ENCODE results near the gene FURIN. TPM values are rescaled to one million over a fixed set of nuclear protein-coding genes. Genes with fewer than 3 reads are reported as not detected.
"Not testable (repeated sequence)": the region's sequence is repeated elsewhere in the genome, so short reads cannot be mapped to it uniquely, and the experiment has no call there.

FURIN gene
- total RNA-seq, 1 donor from 2014 or later, result 26.5 TPM

DNA sequence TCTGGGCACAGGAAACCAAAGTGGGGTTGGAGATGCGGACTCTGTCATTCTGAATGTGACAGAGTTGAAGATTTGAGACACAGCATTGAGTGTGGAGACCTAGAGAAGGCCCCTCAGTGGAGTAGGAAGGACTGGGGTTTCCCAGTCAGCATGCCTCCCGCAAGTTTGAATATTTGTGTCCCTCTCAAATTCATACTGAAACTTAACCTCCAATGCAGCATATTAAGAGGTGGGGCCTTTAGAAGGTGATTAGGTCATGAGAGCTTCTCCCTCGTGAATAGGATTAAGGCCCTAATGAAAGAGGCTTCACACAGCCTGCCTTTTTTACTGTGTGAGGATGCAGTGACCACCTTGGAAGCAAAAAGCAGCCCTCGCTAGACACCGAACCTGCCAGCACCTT, 56.0 kb downstream of the FURIN start:
- no peak for DNase-seq
- Mint-ChIP-seq H3K4me3 (ENCODE audit: unreplicated experiment) (no peak overlapping the region), H3K27me3 (ENCODE audit: unreplicated experiment) (peaks cover 12% of the 10 kb centered on the region), H3K27ac (ENCODE audit: unreplicated experiment) (no peak overlapping the region), H3K36me3 (ENCODE audit: unreplicated experiment) (no peaks in the 10 kb centered on the region), H3K9me3 (ENCODE audit: unreplicated experiment) (peaks cover 3% of the 10 kb centered on the region), H3K4me1 (ENCODE audit: low read depth, unreplicated experiment) (peaks cover 8% of the 10 kb centered on the region)
- TF ChIP-seq, protein P1, sequence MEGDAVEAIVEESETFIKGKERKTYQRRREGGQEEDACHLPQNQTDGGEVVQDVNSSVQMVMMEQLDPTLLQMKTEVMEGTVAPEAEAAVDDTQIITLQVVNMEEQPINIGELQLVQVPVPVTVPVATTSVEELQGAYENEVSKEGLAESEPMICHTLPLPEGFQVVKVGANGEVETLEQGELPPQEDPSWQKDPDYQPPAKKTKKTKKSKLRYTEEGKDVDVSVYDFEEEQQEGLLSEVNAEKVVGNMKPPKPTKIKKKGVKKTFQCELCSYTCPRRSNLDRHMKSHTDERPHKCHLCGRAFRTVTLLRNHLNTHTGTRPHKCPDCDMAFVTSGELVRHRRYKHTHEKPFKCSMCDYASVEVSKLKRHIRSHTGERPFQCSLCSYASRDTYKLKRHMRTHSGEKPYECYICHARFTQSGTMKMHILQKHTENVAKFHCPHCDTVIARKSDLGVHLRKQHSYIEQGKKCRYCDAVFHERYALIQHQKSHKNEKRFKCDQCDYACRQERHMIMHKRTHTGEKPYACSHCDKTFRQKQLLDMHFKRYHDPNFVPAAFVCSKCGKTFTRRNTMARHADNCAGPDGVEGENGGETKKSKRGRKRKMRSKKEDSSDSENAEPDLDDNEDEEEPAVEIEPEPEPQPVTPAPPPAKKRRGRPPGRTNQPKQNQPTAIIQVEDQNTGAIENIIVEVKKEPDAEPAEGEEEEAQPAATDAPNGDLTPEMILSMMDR (IDR thresholded peaks at IDR 0.05; ENCODE audit: partially characterized antibody, unreplicated experiment), result no peak

DNA sequence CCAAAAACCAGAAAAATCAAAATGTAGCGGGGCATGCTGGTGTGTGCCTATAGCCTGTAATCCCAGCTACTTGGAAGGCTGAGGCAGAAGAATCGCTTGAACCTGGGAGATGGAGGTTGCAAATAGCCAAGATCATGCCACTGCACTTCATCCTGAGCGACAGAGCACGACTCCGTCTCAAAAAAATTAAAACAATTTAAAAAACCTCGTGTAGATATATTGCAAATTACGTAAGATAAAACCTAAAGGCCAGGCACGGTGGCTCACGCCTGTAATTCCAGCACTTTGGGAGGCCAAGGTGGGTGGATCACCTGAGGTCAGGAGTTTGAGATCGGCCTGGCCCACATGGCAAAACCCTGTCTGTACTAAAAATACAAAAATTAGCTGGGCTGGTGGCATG, 58.4 kb downstream of the FURIN start:
- H3K4me3 Mint-ChIP-seq (ENCODE audit: unreplicated experiment); H3K4me1 Mint-ChIP-seq (ENCODE audit: low read depth, unreplicated experiment); H3K27me3 Mint-ChIP-seq (ENCODE audit: unreplicated experiment); H3K36me3 Mint-ChIP-seq (ENCODE audit: unreplicated experiment); DNase-seq; H3K27ac Mint-ChIP-seq (ENCODE audit: unreplicated experiment); H3K9me3 Mint-ChIP-seq (ENCODE audit: unreplicated experiment): not testable (repeated sequence)

DNA sequence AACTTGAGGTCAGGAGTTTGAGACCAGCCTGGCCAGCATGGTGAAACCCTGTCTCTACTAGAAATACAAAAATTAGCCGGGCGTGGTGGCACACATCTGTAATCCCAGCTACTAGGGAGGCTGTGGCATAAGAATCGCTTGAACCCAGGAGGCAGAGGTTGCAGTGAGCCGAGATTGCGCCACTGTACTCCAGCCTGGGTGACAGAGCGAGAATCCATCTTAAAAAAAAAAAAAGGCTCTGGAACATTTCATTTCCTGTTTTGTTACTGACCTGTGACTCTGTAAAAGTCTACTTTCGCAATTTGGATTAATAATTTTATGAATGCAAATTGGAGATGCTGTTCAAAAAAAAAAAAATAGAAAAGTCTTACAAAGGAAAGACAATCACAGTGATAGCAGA, 59.7 kb downstream of the FURIN start:
- H3K4me3 Mint-ChIP-seq (ENCODE audit: unreplicated experiment); H3K36me3 Mint-ChIP-seq (ENCODE audit: unreplicated experiment); H3K27me3 Mint-ChIP-seq (ENCODE audit: unreplicated experiment); H3K27ac Mint-ChIP-seq (ENCODE audit: unreplicated experiment); H3K9me3 Mint-ChIP-seq (ENCODE audit: unreplicated experiment); DNase-seq: not testable (repeated sequence)
- peaks cover 12% of the 10 kb centered on the region for H3K4me1 Mint-ChIP-seq (ENCODE audit: low read depth, unreplicated experiment)

DNA sequence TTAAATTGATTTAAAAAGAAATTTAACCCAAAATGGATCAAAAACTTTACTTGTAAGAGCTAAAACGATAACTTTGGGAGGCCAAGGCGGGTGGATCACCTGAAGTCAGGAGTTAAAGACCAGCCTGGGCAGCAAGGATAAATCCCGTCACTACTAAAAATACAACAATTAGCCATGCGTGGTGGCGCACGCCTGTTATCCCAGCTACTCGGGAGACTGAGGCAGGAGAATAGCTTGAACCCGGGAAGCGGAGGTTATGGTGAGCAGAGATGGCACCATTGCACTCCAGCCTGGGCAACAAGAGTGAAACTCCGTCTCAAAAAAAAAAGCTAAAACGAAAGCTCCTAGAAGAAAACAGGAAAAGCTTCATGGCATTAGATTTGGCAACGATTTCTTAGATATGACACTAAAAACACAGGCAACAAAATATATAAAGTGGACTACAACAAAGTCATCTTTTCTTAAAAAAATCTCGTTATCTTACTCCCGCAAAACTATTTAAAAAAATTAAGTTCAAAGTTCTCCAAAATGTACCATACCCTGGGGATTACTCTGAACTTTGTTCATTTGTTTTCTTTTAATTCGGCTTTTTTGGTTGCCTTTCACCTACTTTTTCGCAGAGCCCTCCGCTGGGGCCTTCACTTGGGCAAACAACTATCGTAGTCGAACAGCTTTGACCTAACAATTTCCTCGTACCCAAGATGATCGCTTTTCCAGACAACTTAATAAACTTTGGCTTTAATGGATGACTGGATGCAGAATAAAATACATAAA, 61.0 kb downstream of the FURIN start:
- DNase-seq, result no peak
- Mint-ChIP-seq H3K4me1 (ENCODE audit: low read depth, unreplicated experiment) (peaks cover 11% of the 10 kb centered on the region), H3K9me3 (ENCODE audit: unreplicated experiment) (peaks cover 2% of the 10 kb centered on the region), H3K27me3 (ENCODE audit: unreplicated experiment) (peaks cover 6% of the 10 kb centered on the region), H3K36me3 (ENCODE audit: unreplicated experiment) (no peaks in the 10 kb centered on the region), H3K27ac (ENCODE audit: unreplicated experiment) (no peak overlapping the region), H3K4me3 (ENCODE audit: unreplicated experiment) (no peak overlapping the region)
- TF ChIP-seq, protein P1 (IDR thresholded peaks at IDR 0.05; ENCODE audit: partially characterized antibody, unreplicated experiment), result no peak

DNA sequence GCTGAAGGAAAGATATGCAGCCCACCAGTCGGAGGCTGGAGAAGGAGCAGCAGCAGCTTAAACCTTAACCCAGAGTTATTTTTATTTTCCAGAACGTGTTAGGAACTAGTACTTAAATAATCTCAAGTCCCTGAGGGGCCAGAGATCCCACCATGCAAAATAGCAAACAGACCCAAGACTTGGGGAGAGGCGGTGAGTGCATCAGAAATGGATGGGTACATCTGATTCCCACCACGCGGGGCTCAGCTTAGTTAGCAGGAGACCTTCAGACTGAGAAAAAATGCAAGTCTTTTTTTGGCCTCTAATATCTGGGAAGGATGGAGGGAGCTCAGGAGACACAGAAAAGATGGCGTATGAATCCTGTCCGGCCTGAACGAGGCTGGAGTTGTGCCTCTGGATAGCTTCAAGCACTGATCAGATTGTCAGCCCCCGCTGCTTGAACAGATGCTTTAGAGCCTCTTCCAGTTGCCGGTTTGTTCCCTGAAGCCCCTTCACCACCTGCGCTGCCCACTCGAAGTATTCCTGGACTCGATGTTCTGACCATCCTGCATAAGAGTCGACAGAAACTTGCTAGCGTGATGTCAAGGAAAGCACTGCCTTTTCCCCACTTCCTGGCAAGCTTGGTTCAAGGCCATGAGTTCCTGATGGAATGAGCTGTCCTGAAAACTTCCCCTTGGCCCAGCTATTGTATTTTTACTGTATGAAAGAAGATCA, 62.6 kb downstream of the FURIN start:
- peaks cover 2% of the 10 kb centered on the region for H3K9me3 Mint-ChIP-seq (ENCODE audit: unreplicated experiment)
- H3K36me3 Mint-ChIP-seq (ENCODE audit: unreplicated experiment), result no peaks in the 10 kb centered on the region
- peak overlapping the region; percentile 80 for H3K27ac Mint-ChIP-seq (ENCODE audit: unreplicated experiment)
- H3K4me1 Mint-ChIP-seq (ENCODE audit: low read depth, unreplicated experiment), result peaks cover 12% of the 10 kb centered on the region
- peak overlapping the region; percentile 91 for H3K4me3 Mint-ChIP-seq (ENCODE audit: unreplicated experiment)
- no peak for DNase-seq
- H3K27me3 Mint-ChIP-seq (ENCODE audit: unreplicated experiment), result peaks cover 5% of the 10 kb centered on the region
- TF ChIP-seq, protein P1 (IDR thresholded peaks at IDR 0.05; ENCODE audit: partially characterized antibody, unreplicated experiment), result no peak

DNA sequence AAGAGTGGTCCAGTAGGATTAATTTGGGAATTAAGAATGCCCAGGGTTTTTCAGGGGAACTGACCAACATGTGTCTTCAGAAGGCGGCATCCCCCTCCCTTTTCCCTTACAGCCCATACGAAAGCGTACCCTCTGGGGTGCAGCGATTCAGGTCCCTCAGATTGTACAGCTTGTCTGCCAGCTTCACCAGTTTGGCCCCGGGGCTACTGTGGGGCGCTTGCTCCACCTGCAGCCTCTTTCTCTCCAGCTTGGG, 63.1 kb downstream of the FURIN start:
- H3K27ac Mint-ChIP-seq (ENCODE audit: unreplicated experiment), result peak overlapping the region; percentile 80
- no peaks in the 10 kb centered on the region for H3K36me3 Mint-ChIP-seq (ENCODE audit: unreplicated experiment)
- peaks cover 17% of the 10 kb centered on the region for H3K4me1 Mint-ChIP-seq (ENCODE audit: low read depth, unreplicated experiment)
- H3K9me3 Mint-ChIP-seq (ENCODE audit: unreplicated experiment), result peaks cover 2% of the 10 kb centered on the region
- peaks cover 8% of the 10 kb centered on the region for H3K27me3 Mint-ChIP-seq (ENCODE audit: unreplicated experiment)
- DNase-seq, result no peak
- TF ChIP-seq, protein P1 (IDR thresholded peaks at IDR 0.05; ENCODE audit: partially characterized antibody, unreplicated experiment), result no peak
- H3K4me3 Mint-ChIP-seq (ENCODE audit: unreplicated experiment), result peak overlapping the region; percentile 91
